KMS-11 (cell line): ENCODE data around the gene SUPT4H1.

ENCODE experiments used
- H2AFZ ChIP-seq: fragments of 200-600 bp; sonication (generic); 2 replicates; pipeline ENCODE4 v1.6.1; 2016; ENCODE audit warnings: antibody characterized with exemption, mixed run types, low read depth
- H3K27ac ChIP-seq: fragments of 200-600 bp; sonication (generic); 2 replicates; pipeline ENCODE4 v1.6.1; 2016; ENCODE audit warnings: mild to moderate bottlenecking, mixed run types
- H3K27me3 ChIP-seq: fragments of 200-600 bp; sonication (generic); 2 replicates; pipeline ENCODE4 v1.6.1; 2017; ENCODE audit warnings: mild to moderate bottlenecking, low read depth, mixed run types, moderate library complexity; ENCODE audit not compliant: insufficient read depth
- H3K36me3 ChIP-seq: fragments of 200-600 bp; sonication (generic); 2 replicates; pipeline ENCODE4 v1.6.1; 2017; ENCODE audit warnings: mild to moderate bottlenecking, mixed run types; ENCODE audit not compliant: insufficient read depth
- H3K4me1 ChIP-seq: fragments of 200-600 bp; sonication (generic); 2 replicates; pipeline ENCODE4 v1.6.1; 2016; ENCODE audit warnings: mild to moderate bottlenecking, low read depth, mixed run types; ENCODE audit not compliant: poor library complexity, severe bottlenecking
- H3K4me2 ChIP-seq: fragments of 200-600 bp; sonication (generic); 2 replicates; pipeline ENCODE4 v1.7.0; 2016; ENCODE audit warnings: mild to moderate bottlenecking, mixed run types
- H3K4me3 ChIP-seq: fragments of 200-600 bp; sonication (generic); IDR thresholded peaks from 2 replicates; pipeline ENCODE4 v1.6.1; 2017; ENCODE audit warnings: low read depth, low read length, mixed read lengths; ENCODE audit not compliant: insufficient read depth
- H3K79me2 ChIP-seq: fragments of 200-600 bp; sonication (generic); 2 replicates; pipeline ENCODE4 v1.6.1; 2016; ENCODE audit warnings: low read depth, mixed run types; ENCODE audit not compliant: insufficient read depth
- H3K9ac ChIP-seq: fragments of 200-600 bp; sonication (generic); 2 replicates; pipeline ENCODE4 v1.6.1; 2016; ENCODE audit warnings: mild to moderate bottlenecking, mixed run types
- H4K20me1 ChIP-seq: fragments of 200-600 bp; sonication (generic); 2 replicates; pipeline ENCODE4 v1.6.1; 2016; ENCODE audit warnings: mild to moderate bottlenecking, mixed run types; ENCODE audit not compliant: insufficient read depth
- TF ChIP-seq, protein P1 (sequence below): fragments of 200-600 bp; sonication (generic); conservative IDR thresholded peaks from 2 replicates; pipeline ENCODE4 v1.6.1; 2017; ENCODE audit warnings: low read depth, mild to moderate bottlenecking, antibody characterized with exemption, low read length, moderate library complexity, mixed read lengths

SUPT4H1 gene

GRCh38 chr17:58353389-58353825, 1.4 kb upstream of the SUPT4H1 start:
- H3K36me3 ChIP-seq: peaks cover 4% of the 10 kb centered on the region; the same call in 1 of the 2 replicates
- no peak overlapping the region; the same call in 1 of the 2 replicates for H3K27ac ChIP-seq
- no peak overlapping the region for H2AFZ ChIP-seq
- TF ChIP-seq, protein P1, sequence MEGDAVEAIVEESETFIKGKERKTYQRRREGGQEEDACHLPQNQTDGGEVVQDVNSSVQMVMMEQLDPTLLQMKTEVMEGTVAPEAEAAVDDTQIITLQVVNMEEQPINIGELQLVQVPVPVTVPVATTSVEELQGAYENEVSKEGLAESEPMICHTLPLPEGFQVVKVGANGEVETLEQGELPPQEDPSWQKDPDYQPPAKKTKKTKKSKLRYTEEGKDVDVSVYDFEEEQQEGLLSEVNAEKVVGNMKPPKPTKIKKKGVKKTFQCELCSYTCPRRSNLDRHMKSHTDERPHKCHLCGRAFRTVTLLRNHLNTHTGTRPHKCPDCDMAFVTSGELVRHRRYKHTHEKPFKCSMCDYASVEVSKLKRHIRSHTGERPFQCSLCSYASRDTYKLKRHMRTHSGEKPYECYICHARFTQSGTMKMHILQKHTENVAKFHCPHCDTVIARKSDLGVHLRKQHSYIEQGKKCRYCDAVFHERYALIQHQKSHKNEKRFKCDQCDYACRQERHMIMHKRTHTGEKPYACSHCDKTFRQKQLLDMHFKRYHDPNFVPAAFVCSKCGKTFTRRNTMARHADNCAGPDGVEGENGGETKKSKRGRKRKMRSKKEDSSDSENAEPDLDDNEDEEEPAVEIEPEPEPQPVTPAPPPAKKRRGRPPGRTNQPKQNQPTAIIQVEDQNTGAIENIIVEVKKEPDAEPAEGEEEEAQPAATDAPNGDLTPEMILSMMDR: no peak
- no peaks in the 10 kb centered on the region for H4K20me1 ChIP-seq
- H3K4me3 ChIP-seq: no peak overlapping the region
- peaks cover 37% of the 10 kb centered on the region for H3K4me1 ChIP-seq
- peaks cover 34% of the 10 kb centered on the region for H3K79me2 ChIP-seq
- H3K4me2 ChIP-seq: peak overlapping the region; percentile 83; the same call in 1 of the 2 replicates
- no peak overlapping the region; the same call in 1 of the 2 replicates for H3K9ac ChIP-seq
- no peaks in the 10 kb centered on the region for H3K27me3 ChIP-seq

- peaks cover 43% of the 10 kb centered on the region for H3K4me1 ChIP-seq
- H3K27me3 ChIP-seq: no peaks in the 10 kb centered on the region
- peak overlapping the region; percentile 67 for H3K9ac ChIP-seq
- peaks cover 4% of the 10 kb centered on the region; the same call in 1 of the 2 replicates for H3K36me3 ChIP-seq
- H3K4me2 ChIP-seq: peak overlapping the region; percentile 83
- peak overlapping the region; percentile 59 for H3K27ac ChIP-seq
- H3K4me3 ChIP-seq: no peak overlapping the region
- peak overlapping the region; percentile 51 for H2AFZ ChIP-seq
- no peaks in the 10 kb centered on the region for H4K20me1 ChIP-seq
- H3K79me2 ChIP-seq: peaks cover 40% of the 10 kb centered on the region
- TF ChIP-seq, protein P1: no peak; the same call in 1 of the 2 replicates
Measured at GRCh38 chr17:58352596-58353388, 791 bp upstream of the SUPT4H1 start.

GRCh38 chr17:58351182-58351581, 819 bp downstream of the SUPT4H1 start:
- Histone ChIP-seq H3K9ac (peak overlapping the region; percentile 67; the same call in 1 of the 2 replicates), H3K4me2 (peak overlapping the region; percentile 94), H3K27ac (peak overlapping the region; percentile 59; the same call in 1 of the 2 replicates), H3K36me3 (peaks cover 4% of the 10 kb centered on the region; the same call in 1 of the 2 replicates), H2AFZ (no peak overlapping the region), H3K4me3 (no peak overlapping the region), H4K20me1 (no peaks in the 10 kb centered on the region), H3K79me2 (peaks cover 56% of the 10 kb centered on the region), H3K27me3 (no peaks in the 10 kb centered on the region), H3K4me1 (peaks cover 59% of the 10 kb centered on the region)
- TF ChIP-seq, protein P1: no peak

- Histone ChIP-seq H3K4me1 (peaks cover 79% of the 10 kb centered on the region), H3K27me3 (no peaks in the 10 kb centered on the region), H3K79me2 (peaks cover 71% of the 10 kb centered on the region), H4K20me1 (no peaks in the 10 kb centered on the region), H3K36me3 (peaks cover 4% of the 10 kb centered on the region; the same call in 1 of the 2 replicates), H3K27ac (no peak overlapping the region; the same call in 1 of the 2 replicates), H3K4me3 (no peak overlapping the region), H3K4me2 (no peak overlapping the region), H3K9ac (no peak overlapping the region), H2AFZ (no peak overlapping the region)
- TF ChIP-seq, protein P1: no peak
Measured at GRCh38 chr17:58348038-58348437, 4.0 kb downstream of the SUPT4H1 start.
